Sigmoid colon (tissue), 4 donors: ENCODE results near the gene ZFPM1.

ENCODE experiments used
- POLR2A ChIP-seq, 2 donors: fragments of 450-650 bp; IDR thresholded peaks; one replicate each; pipeline ENCODE4 v1.6.1; 2016; ENCODE audit warnings: antibody characterized with exemption in 2 of 2, mild to moderate bottlenecking in 2 of 2, moderate library complexity in 2 of 2
- POLR2AphosphoS5 ChIP-seq, 4 donors: sonication (generic); formaldehyde crosslinking; IDR thresholded peaks; one replicate each; pipeline ENCODE4 v1.6.1; 2017; ENCODE audit warnings: antibody characterized with exemption in 4 of 4
- TF ChIP-seq, protein P1 (sequence below), 4 experiments: fragments of 450-650 bp in 3 of 4; fragments of 200-600 bp in 1 of 4; IDR thresholded peaks; one replicate each; pipeline ENCODE4 v1.5.1; 2016 to 2019; ENCODE audit warnings: antibody characterized with exemption in 4 of 4, mild to moderate bottlenecking in 3 of 4, moderate library complexity in 2 of 4

DNA sequence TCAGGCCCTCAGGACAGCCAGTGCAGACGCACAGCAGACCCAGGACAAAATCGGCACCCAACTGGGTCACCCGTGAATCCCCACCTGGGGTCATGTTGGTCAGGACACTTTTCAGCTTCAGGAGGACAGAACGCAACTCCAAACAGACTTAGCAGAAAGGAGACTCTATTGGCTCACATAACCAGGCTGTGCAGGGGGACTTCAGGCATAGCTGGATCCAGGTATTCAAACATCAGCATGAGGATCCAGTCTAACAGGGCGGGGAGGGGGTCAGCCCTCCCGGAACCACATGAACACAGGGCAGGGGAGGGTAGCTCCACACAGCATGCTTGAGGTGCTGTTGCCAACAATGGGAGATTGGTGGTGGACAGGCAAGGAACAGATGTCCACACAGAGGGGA lies 48.3 kb upstream of the ZFPM1 start:
- TF ChIP-seq, protein P1, sequence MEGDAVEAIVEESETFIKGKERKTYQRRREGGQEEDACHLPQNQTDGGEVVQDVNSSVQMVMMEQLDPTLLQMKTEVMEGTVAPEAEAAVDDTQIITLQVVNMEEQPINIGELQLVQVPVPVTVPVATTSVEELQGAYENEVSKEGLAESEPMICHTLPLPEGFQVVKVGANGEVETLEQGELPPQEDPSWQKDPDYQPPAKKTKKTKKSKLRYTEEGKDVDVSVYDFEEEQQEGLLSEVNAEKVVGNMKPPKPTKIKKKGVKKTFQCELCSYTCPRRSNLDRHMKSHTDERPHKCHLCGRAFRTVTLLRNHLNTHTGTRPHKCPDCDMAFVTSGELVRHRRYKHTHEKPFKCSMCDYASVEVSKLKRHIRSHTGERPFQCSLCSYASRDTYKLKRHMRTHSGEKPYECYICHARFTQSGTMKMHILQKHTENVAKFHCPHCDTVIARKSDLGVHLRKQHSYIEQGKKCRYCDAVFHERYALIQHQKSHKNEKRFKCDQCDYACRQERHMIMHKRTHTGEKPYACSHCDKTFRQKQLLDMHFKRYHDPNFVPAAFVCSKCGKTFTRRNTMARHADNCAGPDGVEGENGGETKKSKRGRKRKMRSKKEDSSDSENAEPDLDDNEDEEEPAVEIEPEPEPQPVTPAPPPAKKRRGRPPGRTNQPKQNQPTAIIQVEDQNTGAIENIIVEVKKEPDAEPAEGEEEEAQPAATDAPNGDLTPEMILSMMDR (IDR thresholded peaks at IDR 0.05) = no peak
- TF ChIP-seq POLR2A (IDR thresholded peaks at IDR 0.05) (no peak), POLR2AphosphoS5 (IDR thresholded peaks at IDR 0.05) (no peak)
